GM20431 (cell line): ENCODE results near the gene GGA1.

Experiments
- in situ Hi-C: fragments of 300-500 bp; cut with MseI, MboI; formaldehyde crosslinking; loops from one replicate; pipeline ENCODE4 v1.15.0; 2020; ENCODE audit warnings: low sequenced_read_pairs; ENCODE audit not compliant: unreplicated experiment

The GGA1 gene

DNA sequence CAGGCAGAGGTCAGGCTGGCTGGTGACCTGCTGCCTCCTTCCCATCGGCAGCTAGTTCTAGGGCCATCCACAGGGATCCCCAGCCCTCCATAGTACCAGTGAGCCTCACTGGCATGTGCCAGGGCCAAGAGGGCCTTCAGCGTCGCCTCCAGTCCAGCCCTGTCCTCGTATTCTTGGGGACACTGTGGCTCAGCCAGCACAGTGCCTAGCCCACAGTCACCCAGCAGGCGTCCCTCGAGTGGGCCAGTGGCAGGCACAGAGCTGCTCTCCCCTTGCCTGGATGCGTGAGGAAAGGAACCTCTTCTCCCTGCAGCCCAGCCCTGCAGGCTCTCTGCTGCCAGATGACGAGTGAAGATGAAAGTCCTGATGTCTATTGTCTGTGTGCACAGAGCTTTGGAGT is 20.2 kb downstream of the GGA1 start:
- in situ Hi-C loops: no loop called here

GRCh38 chr22:37629928-37630327 is 21.3 kb downstream of the GGA1 start:
- in situ Hi-C loops: no loop called here

DNA sequence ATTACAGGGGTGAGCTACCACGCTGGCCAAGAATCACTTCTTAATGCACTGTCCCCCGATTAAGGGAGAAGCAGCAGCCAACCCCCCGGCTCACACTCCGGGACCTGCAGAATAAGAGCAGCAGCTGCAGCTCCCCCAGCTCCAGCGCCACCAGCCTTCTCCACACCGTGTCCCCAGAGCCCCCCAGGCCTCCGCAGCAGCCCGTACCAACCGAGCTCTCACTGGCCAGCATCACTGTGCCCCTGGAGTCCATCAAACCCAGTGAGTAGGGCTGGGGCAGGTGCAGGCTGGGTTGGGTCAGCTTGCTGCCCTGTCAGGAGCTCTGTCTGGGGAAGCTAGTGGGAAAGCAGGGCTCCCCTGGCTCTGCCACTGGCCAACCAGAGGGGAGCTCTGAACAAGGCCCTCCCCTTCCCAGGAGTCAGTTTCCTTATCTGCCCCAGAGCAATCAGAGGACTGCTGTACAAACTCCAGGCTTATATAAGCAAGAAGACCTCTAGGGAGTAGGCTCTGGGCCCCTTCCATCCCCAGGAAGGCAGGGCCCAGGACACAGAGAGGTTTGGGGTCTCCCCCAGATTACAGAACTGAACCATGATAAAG is 22.3 kb downstream of the GGA1 start:
- in situ Hi-C loops: no loop called here

DNA sequence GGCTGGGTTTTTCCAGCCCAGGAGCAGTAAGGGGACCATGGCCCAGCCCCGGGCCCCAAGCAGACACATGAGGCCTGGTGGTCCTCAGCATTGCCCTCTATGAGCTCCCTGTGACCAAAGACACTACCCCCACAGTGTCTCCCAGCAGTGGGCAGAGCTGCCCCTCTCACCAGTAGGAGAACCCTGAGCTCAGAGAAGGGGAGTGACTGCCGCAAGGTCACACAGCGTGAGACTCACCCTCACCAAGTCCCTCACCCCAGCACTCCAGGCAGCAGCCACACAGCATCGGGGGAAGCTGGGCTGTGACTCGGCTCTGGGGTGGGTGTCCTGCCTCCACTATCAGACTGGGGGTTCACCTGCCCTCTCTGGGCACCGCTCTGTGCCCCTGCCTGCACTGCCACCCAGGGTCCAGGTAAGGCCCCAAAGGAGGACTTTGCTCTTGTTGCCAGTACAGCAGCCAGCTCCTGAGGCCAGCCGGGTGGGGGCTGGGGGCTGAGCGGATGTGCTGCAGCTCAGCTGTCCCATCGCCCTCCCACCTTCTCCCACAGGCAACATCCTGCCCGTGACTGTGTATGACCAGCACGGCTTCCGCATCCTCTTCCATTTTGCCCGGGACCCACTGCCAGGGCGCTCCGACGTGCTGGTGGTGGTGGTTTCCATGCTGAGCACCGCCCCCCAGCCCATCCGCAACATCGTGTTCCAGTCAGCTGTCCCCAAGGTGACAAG is 23.0 kb downstream of the GGA1 start:
- in situ Hi-C loops: no loop called here

- in situ Hi-C loops: no loop called here
Observed at GRCh38 chr22:37632174-37633088, 23.8 kb downstream of the GGA1 start.

GRCh38 chr22:37633089-37633624 is 24.5 kb downstream of the GGA1 start:
- in situ Hi-C loops: no loop called here

GRCh38 chr22:37633625-37634416 is 25.2 kb downstream of the GGA1 start:
- in situ Hi-C loops: no loop called here

DNA sequence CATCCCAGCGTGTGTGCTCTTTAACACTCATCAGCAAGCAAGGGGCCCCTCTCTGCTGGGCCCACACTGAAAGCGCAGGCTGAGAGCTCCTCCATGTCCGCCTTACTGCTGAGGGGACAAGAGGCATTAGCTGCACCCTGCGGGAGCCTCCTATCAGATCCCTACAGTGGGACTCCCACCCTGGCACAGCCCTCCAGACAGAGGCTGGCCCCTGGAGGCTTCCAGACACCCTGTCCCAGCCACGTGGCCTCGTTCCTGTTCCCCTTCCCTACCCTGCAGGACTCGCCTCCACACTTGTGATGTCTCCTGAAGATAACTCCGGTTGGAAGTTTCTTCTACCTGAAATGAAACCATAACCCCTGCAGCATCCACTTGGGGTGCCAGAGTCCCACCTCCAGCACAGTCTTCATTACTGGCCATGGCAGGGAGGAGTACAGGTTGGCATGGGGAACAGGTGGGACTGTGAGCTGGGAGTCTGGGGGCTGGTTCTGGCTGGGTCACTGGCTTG is 25.8 kb downstream of the GGA1 start:
- in situ Hi-C loops: no loop called here

- in situ Hi-C loops: no loop called here
Observed at GRCh38 chr22:37635157-37635556, 26.5 kb downstream of the GGA1 start.

GRCh38 chr22:37636186-37636948 is 27.7 kb downstream of the GGA1 start:
- in situ Hi-C loops: no loop called here

GRCh38 chr22:37636949-37637273 is 28.3 kb downstream of the GGA1 start:
- in situ Hi-C loops: no loop called here

DNA sequence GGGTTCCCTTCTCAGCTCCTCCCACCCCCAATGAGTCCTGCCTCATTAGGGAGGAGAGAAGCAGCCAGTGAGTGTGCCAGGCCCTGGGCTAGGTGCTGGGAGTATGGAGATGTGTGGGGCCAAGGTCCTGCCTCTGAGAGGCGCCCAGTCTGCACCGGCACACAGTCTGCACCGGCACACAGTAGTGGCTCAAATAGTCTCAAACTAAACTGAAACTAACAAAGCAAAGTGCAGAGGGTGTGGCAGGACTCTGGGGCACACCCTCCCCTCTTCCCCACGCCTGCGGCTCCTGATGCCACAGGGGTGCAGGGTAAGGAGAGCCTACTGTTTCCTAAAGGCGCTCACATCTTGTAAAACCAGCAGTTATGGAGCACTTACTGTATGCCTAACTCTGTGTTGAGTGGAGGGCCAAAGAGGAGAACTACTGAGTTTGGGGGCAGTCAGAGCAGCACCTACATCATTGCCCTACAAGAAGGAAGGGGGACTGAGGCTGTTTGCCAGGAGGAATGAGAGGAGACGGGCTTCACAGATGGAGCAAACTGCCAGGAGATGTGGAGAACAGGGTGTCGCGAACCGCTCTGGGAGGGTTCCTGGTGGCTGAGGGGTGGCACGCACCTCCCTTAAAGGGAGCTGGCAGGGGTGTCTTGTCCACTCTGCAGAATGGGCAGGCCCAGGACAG is 29.9 kb downstream of the GGA1 start:
- in situ Hi-C loops: no loop called here

DNA sequence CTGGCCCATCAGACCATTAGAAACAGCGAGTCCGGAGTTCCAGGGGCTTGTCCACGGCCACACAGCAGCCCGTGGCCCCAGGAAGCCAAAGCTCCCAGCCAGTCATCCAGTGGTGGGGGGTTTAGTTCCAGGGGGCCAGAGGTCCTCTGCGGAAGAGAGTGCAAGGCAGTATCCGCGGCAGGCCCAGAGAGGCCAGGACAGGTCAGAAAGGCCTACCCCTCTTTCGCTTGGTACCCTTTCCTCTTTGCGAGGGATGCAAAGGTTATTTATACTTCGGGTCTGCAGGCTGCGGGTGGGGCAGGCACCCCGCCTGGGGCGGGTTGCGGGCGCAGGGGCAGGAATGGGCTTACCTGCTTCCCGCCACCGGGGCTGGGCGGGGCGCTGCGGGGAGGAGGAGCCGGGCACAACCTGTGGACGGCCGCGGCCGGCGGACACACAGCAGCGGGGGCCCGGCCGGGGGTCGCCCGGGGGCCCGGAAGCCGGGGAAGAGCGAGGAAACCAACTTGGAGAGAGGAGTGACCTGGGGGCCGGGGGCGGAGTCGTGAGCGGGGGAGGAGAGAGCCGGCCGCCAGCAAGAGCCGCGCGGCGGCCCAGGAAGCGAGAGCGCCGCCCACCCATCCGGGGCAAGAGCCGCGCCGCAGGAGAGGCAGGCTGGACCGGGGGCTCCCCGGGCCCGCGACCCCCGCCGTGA is 30.6 kb downstream of the GGA1 start, which contains the start of gene SH3BP1:
TSS of gene SH3BP1 (plus strand) at position 600 of the 691 bp plus-strand sequence. CDS start 119 bp downstream, outside the sequence.
- in situ Hi-C loops: no loop called here

- in situ Hi-C loops: no loop called here
Observed at GRCh38 chr22:37639771-37640590, 31.3 kb downstream of the GGA1 start.

DNA sequence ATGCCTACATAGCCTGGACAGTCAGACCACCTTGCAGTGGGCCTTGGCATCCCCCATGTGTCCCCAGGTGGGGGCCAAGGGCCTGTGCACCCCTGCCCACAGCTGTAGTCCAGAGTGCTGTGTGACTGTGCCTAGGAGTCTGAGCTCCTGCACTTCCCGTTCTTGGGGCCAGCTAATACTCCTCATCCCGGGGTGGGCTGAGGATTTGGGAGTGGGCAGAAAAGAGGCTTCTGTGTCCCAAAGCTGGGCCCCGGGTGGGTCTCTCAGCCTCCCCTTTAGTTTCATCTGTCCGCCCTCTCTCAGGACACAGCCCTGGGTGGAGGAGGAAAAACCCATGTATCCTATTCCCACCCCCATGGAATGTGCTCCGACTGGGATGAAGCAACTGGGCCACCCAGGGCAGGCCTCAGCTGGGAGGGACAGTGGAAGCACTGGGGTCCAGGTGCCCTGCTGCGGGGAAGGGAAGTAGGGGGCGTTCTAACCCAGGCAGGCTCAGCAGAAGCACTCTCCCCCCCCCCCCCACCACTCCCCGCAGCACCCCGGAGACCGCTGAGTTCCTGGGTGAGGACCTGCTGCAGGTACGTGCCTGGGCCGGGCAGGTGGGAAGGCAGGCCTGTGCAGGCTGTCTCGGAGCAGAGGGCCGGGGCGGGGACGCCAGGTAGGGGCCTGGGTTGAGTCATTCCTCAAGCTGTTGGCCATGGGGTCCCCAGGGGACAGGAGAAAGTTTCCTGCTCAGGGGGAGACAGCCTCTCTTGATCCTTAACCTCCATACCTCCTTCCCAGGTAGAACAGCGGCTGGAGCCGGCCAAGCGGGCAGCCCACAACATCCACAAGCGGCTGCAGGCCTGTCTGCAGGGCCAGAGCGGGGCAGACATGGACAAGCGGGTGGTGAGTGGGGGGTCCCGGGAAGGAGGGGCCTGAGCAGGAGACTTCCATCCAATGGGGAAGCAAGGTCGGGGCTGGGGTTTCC is 32.2 kb downstream of the GGA1 start:
- in situ Hi-C loops: no loop called here

DNA sequence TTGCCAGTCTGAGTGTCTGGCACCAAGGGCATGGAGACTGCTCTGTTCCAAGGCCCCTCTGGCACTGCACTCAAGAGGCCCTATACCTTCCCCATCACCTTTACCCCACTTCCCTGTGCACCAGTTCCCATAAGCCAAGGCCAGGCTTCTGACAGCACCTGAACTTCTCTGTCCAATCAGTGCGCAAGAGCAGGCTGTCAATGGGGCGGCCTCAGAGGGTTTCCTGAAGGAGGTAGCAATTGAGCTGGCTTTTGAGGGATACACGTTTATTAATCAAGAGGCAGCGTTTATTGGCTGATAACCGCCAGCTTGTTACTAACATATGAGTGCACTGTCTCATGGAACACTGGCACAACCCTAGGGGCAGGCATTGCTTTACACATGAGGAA is 32.9 kb downstream of the GGA1 start:
- in situ Hi-C loops: no loop called here
